T-helper 9 cell (primary cell): Measurements from ENCODE around the gene SCAMP1.

ENCODE experiments used
- DNase-seq: peaks from one replicate; pipeline ENCODE4 v3.0.0-alpha.2; 2020

SCAMP1 gene

DNA sequence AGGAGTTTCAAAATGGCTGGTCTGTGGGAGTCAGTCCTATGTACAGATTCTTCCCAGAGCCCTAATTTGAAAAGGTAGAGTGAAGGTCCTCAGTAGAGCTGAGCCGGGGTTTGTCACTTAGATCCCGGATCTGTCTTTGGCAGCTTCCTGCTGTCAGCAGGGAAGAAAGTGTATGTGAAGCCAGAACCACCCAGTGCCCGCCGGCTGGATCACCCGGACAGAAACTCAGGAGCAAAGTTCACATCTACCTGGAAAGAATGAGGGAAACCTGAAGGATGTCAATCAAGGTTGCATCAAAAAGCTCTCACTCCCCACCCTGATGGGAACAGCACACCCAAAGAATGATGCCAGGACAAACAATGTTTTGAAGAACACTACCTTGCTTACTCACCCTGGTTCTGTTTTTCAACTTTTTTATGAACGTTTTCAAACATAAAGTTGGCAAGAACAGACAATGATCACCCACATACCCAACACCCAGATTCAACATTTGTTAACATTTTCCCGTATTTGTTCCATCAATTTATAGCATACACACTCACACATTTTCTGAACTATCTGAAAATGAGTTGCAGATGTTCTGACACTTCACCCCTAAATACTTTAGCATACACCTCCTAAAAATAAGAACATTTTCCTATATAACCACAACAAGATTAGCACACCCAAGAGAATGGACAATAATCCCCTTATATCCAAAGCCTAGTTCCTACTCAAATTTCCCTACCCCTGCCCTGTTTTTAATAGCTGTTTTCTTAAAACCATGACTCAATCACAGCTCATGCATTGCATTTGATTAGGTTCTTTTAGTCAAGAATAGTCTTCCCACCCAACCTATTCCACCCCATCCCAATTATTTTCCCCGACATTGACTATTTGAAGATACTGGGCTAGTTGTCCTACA lies 154.3 kb downstream of the SCAMP1 start:
- no peak for DNase-seq

DNA sequence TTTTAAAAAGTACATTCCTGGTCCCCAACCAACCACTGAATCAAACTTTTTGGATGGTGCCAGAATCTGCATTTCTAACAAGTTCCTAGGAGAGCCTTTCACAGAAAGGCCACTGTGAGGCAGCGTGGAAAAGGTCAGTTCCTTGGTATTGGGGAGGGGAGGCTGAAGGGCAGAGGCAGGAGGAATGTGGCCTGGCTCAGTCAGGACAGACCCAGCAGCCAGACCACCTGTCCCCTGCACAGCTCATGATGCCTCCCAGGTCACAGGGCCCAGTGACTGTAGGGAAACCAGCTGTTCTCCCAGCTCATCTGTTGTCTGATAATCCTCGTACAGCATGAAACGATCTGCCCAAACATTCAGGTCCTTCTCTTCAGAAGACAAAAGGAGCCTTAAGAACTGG lies 155.3 kb downstream of the SCAMP1 start:
- DNase-seq = no peak

DNA sequence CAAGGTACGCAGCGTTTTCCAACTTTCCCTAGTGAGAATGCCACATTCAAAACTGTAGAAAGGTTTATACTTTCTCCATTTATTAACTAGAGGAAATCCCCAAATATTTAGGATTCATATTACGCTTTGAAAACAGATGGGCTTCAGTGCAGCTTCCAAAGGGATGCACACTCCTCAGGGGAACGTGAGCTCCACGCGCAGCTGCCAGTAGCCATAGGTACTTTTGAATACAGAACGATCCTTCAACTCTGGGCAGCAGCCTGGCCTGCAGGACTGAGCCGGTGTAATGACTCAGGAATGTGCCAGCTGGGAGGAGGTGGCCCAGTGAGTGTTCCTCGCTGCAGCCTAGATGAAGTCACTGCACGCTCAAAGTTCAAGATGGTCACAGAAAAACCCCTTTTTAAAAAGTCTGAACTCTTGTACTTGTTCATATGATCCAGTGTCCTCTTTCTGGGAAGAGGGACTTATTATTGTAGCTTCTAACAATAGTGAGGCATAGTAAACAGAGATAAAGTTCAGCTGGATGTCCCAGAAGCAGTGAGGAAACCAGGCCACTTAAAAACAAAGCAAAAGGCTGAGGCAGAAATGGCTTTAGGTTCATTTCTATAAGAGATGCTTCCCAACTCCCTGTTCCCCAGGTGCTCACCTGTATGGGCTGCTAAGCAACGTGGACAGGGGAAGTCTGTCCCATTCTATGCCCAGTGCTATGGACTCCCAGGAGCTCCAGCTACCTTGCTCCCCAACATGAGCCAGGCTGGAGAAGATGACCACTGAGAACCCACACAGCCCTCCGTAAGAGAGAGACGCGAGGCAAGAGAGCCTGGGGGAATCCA lies 158.2 kb downstream of the SCAMP1 start:
- DNase-seq = no peak

DNA sequence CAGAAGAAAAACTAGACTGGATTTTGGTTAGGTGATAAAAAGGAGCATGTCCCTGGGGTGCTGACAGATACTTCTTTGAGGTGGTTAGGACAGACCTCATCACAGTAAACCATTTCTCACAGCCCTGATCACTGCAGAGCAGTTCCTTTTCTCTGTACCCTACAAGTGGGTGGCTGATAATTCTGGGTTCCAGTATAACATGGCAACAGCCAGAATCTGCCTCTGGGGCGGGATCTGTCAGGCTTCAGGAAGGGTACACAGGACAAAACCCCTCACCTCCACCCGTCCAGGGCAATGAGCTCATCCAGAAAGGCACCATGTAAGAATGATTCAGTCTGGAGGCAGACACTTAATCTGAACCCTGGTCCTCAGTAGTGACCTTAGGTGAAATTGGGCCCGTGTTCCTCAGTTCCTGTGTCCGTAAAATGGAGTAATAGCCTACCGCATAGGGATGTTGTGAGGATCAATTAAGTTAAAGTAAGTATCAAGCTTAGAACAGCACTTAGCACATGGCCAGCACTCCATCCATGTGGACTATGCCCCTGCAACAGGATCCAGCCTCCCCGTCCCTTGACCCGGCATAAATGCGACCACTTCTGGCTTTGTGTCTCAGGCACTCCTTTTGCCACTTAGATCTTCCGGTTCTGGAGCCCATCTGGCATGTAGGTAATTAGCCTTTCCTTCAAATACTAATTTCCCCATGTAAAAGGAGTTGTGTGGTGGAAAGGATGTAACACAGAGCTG lies 159.0 kb downstream of the SCAMP1 start:
- no peak for DNase-seq

DNA sequence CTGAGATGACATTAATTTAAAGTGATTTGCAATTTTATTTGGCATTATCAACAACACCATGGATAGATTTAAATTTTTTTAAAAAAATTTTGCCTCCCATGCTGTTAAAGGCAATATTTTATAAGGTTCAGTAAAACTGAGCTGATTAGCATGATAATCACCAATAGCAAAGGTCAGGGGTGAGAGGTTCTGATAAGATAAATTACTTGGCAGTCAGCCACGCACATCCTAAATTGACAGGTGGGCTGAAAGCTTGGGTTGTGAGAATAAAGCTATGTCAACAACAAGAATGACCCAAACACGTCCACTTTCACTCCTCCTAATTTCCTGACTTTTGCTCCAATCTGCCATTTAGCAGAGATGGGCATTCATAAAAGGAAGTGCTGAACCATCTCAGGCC lies 161.0 kb downstream of the SCAMP1 start:
- no peak for DNase-seq

DNA sequence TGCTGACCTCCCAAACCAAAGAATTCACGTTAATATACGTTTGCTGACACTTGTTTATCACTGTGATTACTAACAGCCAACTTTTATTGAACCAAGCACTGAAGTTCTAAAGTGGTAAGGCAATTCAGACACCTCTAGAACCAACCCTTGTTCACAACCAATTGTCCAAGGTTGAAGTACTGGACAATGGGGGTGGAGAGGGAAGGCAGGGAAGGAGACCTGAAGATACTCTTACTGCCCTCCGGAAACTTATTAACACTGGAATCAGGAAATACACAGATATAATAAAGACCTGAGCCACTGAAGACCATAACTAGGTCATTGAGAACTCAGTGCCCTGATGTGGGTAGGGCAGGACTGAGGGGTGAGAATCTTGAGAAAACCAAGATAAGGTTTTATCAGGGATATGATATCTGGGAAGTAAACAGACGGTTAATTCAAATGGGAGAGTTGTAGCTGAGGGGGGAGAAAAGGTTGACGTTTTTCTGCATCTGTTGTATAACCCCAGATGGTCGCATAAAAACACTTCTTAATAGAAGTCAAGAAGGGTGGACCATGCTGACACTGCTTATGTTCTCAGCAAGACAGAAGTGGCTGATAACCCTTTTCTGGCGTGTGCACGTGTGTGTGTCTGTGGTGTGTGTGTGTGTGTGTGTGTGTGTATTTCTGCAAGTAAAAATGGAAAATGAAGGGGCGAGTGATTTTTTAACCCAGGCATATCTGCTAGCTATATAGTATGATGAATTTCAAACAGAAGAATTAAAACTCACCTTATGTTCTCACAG lies 162.3 kb downstream of the SCAMP1 start:
- no peak for DNase-seq

DNA sequence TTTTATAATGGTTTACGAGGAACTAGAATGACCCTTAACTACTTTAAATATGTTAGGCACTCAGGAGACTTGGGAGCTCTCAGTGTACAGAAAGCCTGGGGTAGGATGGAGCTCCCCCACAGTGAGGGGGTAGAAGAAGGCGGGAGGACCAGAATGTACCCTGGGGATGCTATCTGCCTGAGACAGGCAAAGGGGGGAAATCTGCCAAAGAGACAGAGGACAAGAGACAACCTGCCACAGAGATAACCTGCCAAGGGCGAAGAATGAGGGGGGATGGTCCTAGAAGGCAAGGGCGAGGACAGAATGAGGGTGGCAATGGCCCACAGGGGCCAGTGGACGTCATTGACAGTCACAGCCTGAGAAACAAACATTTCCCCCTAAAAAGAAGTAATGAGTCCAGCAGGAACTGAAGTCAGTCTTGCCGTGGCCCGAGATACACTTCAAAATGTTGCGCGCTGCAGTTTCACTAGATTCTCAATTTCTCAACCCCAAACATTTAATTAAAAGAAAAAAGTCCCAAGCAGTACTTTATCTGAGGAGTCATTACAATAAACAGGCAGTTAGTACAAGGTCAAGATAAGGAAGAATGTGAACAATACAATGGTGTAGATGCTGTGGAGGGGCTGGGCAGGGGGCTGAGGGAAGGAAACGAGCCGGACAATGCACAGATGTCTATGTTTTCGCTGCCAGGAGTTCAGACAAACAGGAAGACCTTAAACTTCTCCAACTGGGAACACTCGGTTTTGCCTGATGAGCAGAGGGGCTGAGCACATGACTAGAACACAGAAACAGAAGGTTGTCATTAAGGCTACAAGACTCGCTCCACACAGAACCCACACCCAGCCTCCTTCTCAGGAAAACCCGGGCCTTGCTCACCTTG lies 163.1 kb downstream of the SCAMP1 start:
- no peak for DNase-seq

DNA sequence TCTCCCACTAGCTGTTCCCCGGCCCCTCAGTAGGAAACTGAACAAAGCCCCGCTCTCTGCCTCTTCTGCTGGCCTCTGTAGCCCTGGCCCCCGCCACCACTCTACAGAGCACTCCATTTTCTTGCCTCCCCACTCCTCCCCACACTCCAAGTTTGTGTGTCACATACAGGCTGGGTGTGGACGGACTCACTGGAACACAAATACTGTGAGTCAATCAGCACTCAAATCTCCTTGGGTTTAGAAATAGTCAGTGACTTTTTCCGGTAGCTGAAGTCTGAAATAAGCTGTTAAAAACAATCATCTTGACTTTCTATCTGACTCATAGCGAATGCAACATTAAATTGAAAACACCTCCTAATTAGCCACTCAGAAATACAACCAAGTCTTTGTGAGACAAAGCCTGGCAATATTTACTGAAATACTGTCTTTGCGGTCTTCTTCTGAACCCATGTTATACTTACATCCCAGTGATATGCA lies 165.7 kb downstream of the SCAMP1 start:
- DNase-seq = no peak

DNA sequence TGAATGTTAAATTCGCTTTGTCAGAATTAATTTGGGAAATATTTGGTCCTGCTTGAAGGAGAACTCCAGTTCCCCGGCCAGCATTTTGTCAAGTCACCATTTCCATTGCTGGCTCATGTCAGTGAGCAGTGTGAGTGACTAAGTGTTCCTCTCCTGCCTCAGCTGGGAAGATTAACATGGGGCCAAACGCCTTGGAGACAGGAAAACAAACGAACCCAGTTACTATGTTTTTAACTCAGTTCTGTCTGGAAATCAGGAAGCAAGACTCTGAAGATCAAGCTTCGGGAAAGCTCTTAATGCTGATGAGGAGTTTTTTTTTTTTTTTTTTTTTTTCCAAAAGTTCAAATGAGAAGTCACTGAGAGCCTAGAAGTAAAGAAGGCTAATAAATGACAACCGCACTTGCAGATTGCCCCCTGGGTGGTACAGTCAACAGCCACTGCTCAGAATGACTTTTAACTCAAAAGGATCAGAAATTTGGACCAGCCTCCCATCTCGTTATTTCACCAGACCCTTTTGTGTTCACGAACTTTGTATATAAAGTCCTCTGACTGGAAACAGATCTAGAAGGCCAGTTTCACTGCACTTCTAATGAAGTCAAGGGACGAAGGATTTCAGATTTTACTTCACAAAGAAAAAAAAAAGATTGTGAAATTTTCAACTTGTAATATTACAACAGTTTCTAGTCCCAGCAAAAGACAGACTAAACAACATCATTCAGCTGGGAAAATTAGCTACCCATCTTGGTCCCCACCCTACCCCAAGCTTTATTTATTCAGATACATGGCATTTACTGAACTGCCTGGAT lies 166.8 kb downstream of the SCAMP1 start:
- DNase-seq = no peak

DNA sequence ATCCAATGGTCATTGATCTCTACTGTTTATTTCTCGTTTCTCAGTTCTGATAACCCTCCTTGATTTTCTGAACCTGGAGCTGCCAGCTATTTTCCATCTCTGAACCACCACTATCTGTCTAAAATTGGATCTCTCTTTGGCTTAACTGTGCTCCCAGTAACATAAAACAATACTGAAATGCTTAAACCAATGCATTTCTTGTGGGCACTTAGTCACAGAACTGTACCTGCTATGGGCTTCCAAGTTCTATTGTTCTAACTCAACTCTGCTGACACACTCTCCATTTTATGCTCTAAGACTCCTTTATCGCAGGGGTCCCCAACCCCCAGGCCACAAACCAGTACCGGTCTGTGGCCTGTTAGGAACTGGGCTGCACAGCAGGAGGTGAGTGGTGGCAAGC lies 167.5 kb downstream of the SCAMP1 start:
- no peak for DNase-seq
